GM13977 (cell line): ENCODE results near the gene ADGRG2.
A peak's percentile ranks its signal among the peaks of the same experiment; 100 is the strongest.
"Not testable (repeated sequence)": the region's sequence is repeated elsewhere in the genome, so short reads cannot be mapped to it uniquely, and the experiment has no call there.

Experiments
- DNase-seq: peaks from one replicate; pipeline ENCODE4 v3.0.0; 2012; ENCODE audit warnings: low spot score
- in situ Hi-C: fragments of 300-500 bp; cut with MboI; formaldehyde crosslinking; loops from one replicate; pipeline ENCODE4 v1.12.0; 2022; ENCODE audit warnings: low sequenced_read_pairs, low pct_unique_long_range_greater_than_20kb, mixed read lengths, inconsistent platforms; ENCODE audit not compliant: unreplicated experiment
- TF ChIP-seq, protein P1 (sequence below): IDR thresholded peaks from 2 replicates; pipeline ENCODE4 v1.5.1; 2012; ENCODE audit warnings: mild to moderate bottlenecking, control low read depth; ENCODE audit not compliant: insufficient read depth; ENCODE audit errors: extremely low read depth, missing control alignments

Gene ADGRG2

DNA sequence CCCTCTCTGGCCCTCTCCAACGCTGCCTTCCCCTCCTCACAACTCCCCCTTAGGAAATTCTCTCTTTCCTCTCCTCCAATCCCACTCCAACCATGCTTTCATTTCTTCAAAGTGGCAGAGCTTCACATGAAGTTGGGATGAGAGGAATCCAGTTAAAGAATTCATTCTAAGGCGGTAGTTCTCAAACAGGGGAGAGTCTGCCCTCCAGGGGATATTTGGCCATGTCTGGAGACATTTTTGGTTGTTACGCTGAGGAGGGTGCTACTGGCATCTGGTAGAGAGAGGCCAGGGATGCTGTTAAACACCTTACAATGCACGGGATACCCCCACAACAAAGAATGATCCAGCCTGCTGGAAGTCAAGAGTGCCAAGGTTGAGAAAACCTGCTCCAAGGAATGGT lies 97.9 kb downstream of the ADGRG2 start:
- no peak for DNase-seq
- TF ChIP-seq, protein P1, sequence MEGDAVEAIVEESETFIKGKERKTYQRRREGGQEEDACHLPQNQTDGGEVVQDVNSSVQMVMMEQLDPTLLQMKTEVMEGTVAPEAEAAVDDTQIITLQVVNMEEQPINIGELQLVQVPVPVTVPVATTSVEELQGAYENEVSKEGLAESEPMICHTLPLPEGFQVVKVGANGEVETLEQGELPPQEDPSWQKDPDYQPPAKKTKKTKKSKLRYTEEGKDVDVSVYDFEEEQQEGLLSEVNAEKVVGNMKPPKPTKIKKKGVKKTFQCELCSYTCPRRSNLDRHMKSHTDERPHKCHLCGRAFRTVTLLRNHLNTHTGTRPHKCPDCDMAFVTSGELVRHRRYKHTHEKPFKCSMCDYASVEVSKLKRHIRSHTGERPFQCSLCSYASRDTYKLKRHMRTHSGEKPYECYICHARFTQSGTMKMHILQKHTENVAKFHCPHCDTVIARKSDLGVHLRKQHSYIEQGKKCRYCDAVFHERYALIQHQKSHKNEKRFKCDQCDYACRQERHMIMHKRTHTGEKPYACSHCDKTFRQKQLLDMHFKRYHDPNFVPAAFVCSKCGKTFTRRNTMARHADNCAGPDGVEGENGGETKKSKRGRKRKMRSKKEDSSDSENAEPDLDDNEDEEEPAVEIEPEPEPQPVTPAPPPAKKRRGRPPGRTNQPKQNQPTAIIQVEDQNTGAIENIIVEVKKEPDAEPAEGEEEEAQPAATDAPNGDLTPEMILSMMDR, result no peak
- in situ Hi-C loops, result no loop called here

DNA sequence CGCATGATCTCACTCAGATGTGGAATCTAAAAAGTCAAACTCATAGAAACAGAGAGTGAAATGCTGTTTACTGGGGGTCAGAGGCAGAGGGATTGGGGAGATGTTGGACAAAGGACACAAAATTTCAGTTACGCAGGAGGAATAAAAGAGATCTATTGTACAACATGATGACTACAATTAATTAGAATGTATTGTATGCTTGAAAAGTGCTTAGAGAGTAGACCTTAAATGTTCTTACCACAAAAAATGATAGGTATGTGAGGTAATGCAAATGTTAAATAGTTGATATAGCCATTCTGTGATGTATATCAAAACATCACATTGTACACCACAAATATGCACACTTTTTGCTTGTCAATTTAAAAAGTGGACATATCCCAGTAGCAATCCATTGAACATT lies 102.3 kb downstream of the ADGRG2 start:
- TF ChIP-seq, protein P1, result no peak
- DNase-seq, result no peak
- in situ Hi-C loops, result no loop called here

DNA sequence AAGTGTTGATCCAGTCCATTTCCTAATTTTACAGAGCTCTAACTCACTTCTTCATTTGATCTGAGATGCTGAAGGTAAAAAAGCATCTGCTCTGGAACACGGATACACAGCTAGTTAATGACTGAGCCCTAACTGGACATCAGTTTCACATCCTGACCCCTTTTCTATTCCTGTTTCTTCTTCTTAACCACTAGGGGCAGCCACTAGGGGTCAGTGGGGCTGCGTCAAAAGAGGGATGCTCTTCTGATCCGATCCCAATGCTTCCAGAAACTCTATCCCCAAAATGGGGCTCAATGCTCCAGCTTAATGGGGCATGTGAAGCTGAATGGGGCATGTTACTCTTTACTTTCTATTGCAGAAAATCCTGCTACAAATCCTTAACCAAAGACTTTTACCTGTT lies 105.0 kb downstream of the ADGRG2 start:
- TF ChIP-seq, protein P1, result peak; percentile 39
- DNase-seq, result peak; percentile 17
- in situ Hi-C loops, result no loop called here

DNA sequence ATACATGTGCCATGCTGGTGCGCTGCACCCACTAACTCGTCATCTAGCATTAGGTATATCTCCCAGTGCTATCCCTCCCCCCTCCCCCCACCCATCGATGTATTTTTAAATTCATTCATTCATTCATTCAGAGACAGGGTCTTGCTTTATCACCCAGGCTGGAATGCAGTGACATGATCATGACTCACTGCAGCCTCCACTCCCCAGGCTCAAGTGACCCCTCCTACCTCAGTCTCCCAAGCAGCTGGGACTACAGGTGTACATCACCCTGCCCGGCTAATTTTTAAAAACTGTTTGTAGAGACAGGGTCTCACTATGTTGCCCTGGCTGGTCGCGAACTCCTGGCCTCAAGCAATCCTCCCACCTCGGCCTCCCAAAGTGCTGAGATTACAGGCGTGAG lies 105.7 kb downstream of the ADGRG2 start:
- DNase-seq, in situ Hi-C loops: not testable (repeated sequence)

DNA sequence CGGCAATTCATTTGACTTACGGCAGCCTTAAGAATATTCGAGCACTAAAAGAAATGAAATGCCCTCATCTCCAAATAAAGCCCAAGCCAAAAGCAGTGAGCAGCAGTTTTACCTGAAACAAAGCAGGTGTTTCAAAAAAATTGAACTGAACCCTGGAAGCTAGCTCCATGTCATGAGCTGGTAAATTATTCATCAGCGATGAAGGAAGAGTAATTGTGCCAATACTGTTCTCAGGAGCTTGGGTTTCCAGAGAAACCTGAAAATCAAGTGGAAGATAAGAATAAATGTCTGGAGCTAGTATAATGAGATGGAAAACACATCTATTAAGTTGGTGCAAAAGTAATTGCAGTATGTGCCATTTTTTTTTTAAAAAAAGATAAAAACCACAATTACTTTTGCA lies 114.4 kb downstream of the ADGRG2 start:
- TF ChIP-seq, protein P1, result no peak
- in situ Hi-C loops, result no loop called here
- DNase-seq, result no peak

DNA sequence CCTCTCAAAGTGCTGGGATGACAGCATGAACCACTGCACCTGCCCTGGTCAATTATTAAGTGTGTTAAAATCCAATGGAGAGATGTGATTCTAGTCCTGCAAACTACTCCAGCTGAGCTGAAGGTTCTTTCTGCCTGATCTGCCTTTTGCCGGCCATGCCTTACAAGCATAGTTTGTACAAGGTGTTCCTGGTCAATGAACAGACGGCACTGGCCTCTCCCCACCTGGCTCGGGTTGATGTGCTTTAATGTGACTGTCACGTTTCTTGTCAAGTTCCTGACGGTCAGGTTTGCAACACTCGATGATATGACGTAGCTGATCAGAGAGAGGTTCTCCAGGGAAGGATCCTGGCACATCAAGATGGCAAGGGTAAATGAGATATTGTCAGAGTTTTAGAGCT lies 115.3 kb downstream of the ADGRG2 start:
- DNase-seq, result no peak
- TF ChIP-seq, protein P1, result no peak
- in situ Hi-C loops, result no loop called here

DNA sequence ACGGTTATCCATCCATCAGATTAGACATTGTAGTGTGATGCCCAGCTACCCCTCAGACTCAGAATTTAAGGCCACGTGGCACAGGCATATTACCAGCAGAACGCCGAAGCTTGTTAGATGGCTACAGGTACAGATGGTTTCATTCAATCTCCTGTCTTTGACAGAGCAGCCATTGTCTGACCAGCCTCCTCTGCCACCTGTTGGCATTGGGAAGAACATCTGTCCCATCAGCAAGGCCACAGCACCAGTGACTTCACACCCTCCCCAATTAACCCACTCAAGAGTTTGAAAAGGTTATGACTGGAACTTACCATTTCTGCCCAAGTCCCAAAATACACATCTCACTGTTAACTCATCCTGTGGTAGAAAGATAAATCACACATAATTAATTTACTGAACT lies 116.4 kb downstream of the ADGRG2 start:
- in situ Hi-C loops, result no loop called here
- TF ChIP-seq, protein P1, result peak; percentile 23
- DNase-seq, result no peak

DNA sequence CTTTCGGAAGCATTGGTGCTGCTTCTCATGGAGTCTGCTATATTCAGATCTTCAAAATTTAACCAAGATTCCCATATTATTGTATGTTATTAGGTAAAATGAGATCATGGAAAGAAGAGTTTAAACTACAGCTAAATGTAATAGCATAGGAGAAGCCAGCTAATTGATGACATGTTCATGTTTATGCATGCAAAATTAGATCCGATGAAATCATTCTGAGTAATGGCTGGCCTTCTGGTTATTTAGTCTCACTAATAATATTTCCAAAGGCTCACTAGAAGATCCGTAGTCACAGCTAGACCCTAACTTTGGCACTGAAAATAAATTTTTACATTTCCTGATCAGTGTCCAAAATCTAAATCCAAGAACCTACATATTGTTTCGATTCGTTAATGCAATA lies 118.5 kb downstream of the ADGRG2 start:
- in situ Hi-C loops, result no loop called here
- no peak for DNase-seq
- TF ChIP-seq, protein P1, result no peak
